Adrenal gland (tissue), 12 donors: ENCODE results near the gene SLC47A1. TPM values are rescaled to one million over a fixed set of nuclear protein-coding genes. Genes with fewer than 3 reads are reported as not detected.

Source experiments
- DNase-seq, 7 donors: peaks; one replicate each; pipeline ENCODE4 v3.0.0-alpha.2; 2019 to 2020
- H3K27ac ChIP-seq, 5 donors: fragments of 200-600 bp; sonication (generic) in 4 of 5; 1 replicate in 3 of 5; 2 replicates in 2 of 5; pipeline versions ENCODE4 v1.5.1 to v1.8.0; 2016 to 2020; ENCODE audit warnings: mild to moderate bottlenecking in 1 of 5
- H3K27me3 ChIP-seq: fragments of 200-600 bp; 2 replicates; pipeline ENCODE4 v1.8.0; 2021
- H3K36me3 ChIP-seq, 2 donors: fragments of 200-600 bp; replicated peaks in 1 of 2; 1 replicate in 1 of 2; 2 replicates in 1 of 2; pipeline versions ENCODE4 v1.5.1 to v1.8.0; 2018 to 2022
- H3K4me1 ChIP-seq, 2 donors: fragments of 200-600 bp; replicated peaks in 1 of 2; 1 replicate in 1 of 2; 2 replicates in 1 of 2; pipeline versions ENCODE4 v1.5.1 to v1.8.0; 2018 to 2021
- H3K4me3 ChIP-seq, 4 donors: fragments of 200-600 bp; sonication (generic) in 3 of 4; one replicate each; pipeline ENCODE4 v1.5.1; 2016 to 2018
- H3K9me3 ChIP-seq, 3 donors: fragments of 200-600 bp; sonication (generic) in 1 of 3; replicated peaks in 1 of 3; 1 replicate in 2 of 3; 2 replicates in 1 of 3; pipeline versions ENCODE4 v1.5.1 to v1.8.0; 2016 to 2021
- CTCF ChIP-seq, 6 experiments: fragments of 450-650 bp in 4 of 6; fragments of 200-600 bp in 2 of 6; sonication (generic) in 1 of 6; IDR thresholded peaks; 1 replicate in 5 of 6; 2 replicates in 1 of 6; pipeline versions ENCODE4 v1.5.1 to v1.8.0; 2016 to 2021; ENCODE audit warnings: antibody characterized with exemption in 6 of 6, mild to moderate bottlenecking in 2 of 6, moderate library complexity in 1 of 6
- POLR2A ChIP-seq, 2 donors: fragments of 450-650 bp; IDR thresholded peaks; one replicate each; pipeline ENCODE4 v1.6.1; 2017; ENCODE audit warnings: antibody characterized with exemption in 2 of 2, mild to moderate bottlenecking in 2 of 2, moderate library complexity in 1 of 2
- WGBS, 4 donors: extraction: QIAGEN DNeasy Blood & Tissue Kit in 2 of 4; methylation state at CpG; one replicate each; pipeline versions ENCODE4 v1.1.5 to v1.1.7; 2013 to 2017; 5-methylcytosine and 5-hydroxymethylcytosine counted together
- intact Hi-C, 2 donors: fragments of 100-400 bp; cut with DNase I; formaldehyde crosslinking; loops; one replicate each; pipeline versions ENCODE4 v1.14.1 to v1.15.0; 2022 to 2023
- polyA plus RNA-seq, 3 donors: library from polyadenylated mRNA; stranded (reverse); fragments of 200-250 nt in 2 of 3; fragments of 350-450 nt in 1 of 3; fragmentation: Illumina TruSeq in 1 of 3; extraction: RNeasy Lipid Tissue Mini Kit (QIAGEN cat#74804) in 1 of 3; gene quantifications; one replicate each; pipeline ENCODE4 v1.2.3, GENCODE V29; 2013 to 2014
- total RNA-seq, 9 donors: library from RNA; depleted of rRNA in 4 of 9; stranded (reverse); fragments of >200 nt in 4 of 9; fragments of 120-200 nt in 1 of 9; fragmentation: NEBNext Ultra II Directional in 1 of 9; extraction: Animal tissue kit (Norgen Biotek cat#: 25700) in 1 of 9; gene quantifications; one replicate each; pipeline versions ENCODE4 v1.1.0 to v1.2.4, GENCODE V29; 2013 to 2023
- donor health status: healthy with polysubstance abuse.
- donor health status: Bipolar disorder and iron deficiency.
- donor health status: DM: yes; HTN: yes; CAD: no.
- donor health status: DM: no; HTN: no; CAD: no.
- donor health status: DM: no; HTN: no; CAD: no.
- donor health status: DM: yes; HTN: yes; CAD: no.

Gene SLC47A1
- total and polyA plus RNA-seq, 12 donors: 90.1 to 630 (median 166) TPM

GRCh38 chr17:19558946-19559345 lies 25.3 kb downstream of the SLC47A1 start:
- TF ChIP-seq POLR2A (IDR thresholded peaks at IDR 0.05) (no peak), CTCF (IDR thresholded peaks at IDR 0.05) (no peak)
- Histone ChIP-seq H3K27ac (no peak overlapping the region), H3K4me1 (peaks cover 11 to 17% of the 10 kb centered on the region in 2 donors), H3K36me3 (no peaks in the 10 kb centered on the region), H3K27me3 (no peaks in the 10 kb centered on the region), H3K9me3 (peaks cover 0 to 7% (median 0%) of the 10 kb centered on the region in 3 donors), H3K4me3 (no peak overlapping the region)
- DNase-seq: no peak
- intact Hi-C loops: no loop called here

GRCh38 chr17:19561697-19562318 lies 28.2 kb downstream of the SLC47A1 start:
- 77 to 88% (median 80%) methylated on average over 9 of the region's 9 CpGs for WGBS, 4 donors
- intact Hi-C loops: no loop called here
- no peaks in the 10 kb centered on the region for H3K36me3 ChIP-seq
- no peaks in the 10 kb centered on the region for H3K4me1 ChIP-seq
- DNase-seq: no peak
- H3K27me3 ChIP-seq: no peaks in the 10 kb centered on the region
- no peak for TF ChIP-seq CTCF (IDR thresholded peaks at IDR 0.05)
- TF ChIP-seq POLR2A (IDR thresholded peaks at IDR 0.05): no peak
- H3K27ac ChIP-seq: no peak overlapping the region
- no peak overlapping the region for H3K4me3 ChIP-seq
- peaks cover 0 to 7% (median 0%) of the 10 kb centered on the region in 3 donors for H3K9me3 ChIP-seq

GRCh38 chr17:19565817-19566575 lies 32.3 kb downstream of the SLC47A1 start:
- H3K9me3 ChIP-seq: no peaks in the 10 kb centered on the region
- no peaks in the 10 kb centered on the region for H3K36me3 ChIP-seq
- H3K27me3 ChIP-seq: no peaks in the 10 kb centered on the region
- no peak for DNase-seq
- intact Hi-C loops: no loop called here
- H3K4me1 ChIP-seq: peaks cover 0 to 6% of the 10 kb centered on the region in 2 donors
- H3K27ac ChIP-seq: no peak overlapping the region
- H3K4me3 ChIP-seq: no peak overlapping the region
- WGBS, 4 donors: 94 to 96% (median 95%) methylated on average over 12 to 15 of the region's 15 CpGs
- TF ChIP-seq POLR2A (IDR thresholded peaks at IDR 0.05): no peak
- no peak for TF ChIP-seq CTCF (IDR thresholded peaks at IDR 0.05)

GRCh38 chr17:19567216-19568015 lies 33.8 kb downstream of the SLC47A1 start:
- no peak for DNase-seq
- 72 to 81% (median 78%) methylated on average over 17 to 23 of the region's 23 CpGs for WGBS, 4 donors
- no peaks in the 10 kb centered on the region for H3K9me3 ChIP-seq

More at GRCh38 chr17:19567216-19568015, 33.8 kb downstream of the SLC47A1 start:
- Histone ChIP-seq H3K4me1 (peaks cover 0 to 6% of the 10 kb centered on the region in 2 donors), H3K27ac (peak overlapping the region in 1 of 5 donors; percentile 13), H3K27me3 (no peaks in the 10 kb centered on the region), H3K4me3 (no peak overlapping the region), H3K36me3 (no peaks in the 10 kb centered on the region)
- intact Hi-C loops: no loop called here
- TF ChIP-seq CTCF (IDR thresholded peaks at IDR 0.05) (no peak), POLR2A (IDR thresholded peaks at IDR 0.05) (no peak)
